SH-SY5Y (cell line): ENCODE measurements around the gene A2ML1.

ENCODE experiments used
- GATA2 ChIP-seq: IDR thresholded peaks from 2 replicates; pipeline ENCODE4 v1.6.1; 2011; ENCODE audit warnings: mild to moderate bottlenecking, low read depth, low read length
- GATA3 ChIP-seq: IDR thresholded peaks from 2 replicates; pipeline ENCODE4 v1.6.1; 2011; ENCODE audit warnings: low read depth, mild to moderate bottlenecking, low read length, moderate library complexity

DNA sequence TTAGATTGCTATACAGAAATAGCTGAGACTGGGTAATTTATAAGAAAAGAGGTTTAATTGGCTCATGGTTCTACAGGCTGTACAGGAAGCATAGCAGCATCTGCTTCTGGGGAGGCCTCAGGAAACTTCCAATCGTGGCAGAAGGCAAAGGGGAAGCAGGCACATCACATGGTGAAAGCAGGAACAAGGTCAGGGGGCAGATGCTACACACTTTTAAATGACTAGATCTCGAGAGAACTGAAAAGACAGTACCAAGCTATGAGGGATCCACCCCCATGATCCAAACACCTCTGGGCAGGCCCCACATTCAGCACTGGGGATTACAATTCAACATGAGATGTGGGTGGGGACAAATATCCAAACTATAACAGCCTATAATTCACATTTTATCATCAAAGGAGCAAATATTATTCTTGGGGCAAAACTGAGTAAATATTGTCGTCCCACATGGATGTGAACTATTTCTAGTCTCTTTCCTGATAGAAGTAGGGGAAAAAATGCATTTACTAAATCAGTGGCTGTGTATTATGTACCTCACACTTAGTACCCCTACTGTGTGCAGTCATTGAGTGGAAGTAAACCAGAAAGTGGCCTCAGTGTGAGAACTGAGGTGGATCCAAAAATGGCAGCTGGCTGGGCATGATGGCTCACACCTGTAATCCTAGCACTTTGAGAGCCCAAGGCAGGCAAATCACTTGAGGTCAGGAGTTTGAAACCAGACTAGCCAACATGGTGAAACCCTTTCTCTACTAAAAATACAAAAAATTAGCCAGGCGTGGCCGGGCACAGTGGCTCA, 25.4 kb upstream of the A2ML1 start:
- TF ChIP-seq GATA2 = no peak
- TF ChIP-seq GATA3 = no peak
